Measurements from ENCODE around the gene PGC.
"Not testable (repeated sequence)": the region's sequence is repeated elsewhere in the genome, so short reads cannot be mapped to it uniquely, and the experiment has no call there.

The PGC gene

GRCh38 chr6:41775293-41775882, 28.2 kb upstream of the PGC start:
- no peak for DNase-seq (ENCODE audit: low read depth in 2 of 2)

DNA sequence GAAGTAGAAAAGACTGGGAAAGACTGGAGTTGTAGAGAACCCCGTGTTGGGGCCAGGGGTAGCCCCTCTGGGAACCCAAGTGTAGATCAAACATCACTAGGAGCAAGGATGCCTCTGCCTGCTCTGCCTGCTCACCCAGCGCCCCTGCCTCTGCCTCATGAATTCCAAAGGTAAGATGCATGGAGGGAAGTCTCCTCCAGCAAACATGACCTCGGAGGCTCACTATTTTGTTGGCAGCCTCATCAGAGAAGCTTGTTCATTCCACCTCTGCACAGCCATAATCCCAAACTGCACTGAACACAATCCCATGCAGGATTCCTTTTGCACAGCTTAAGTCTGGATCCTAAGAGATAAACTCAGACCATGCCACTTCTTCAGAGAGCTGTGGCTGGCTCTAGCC, 27.6 kb upstream of the PGC start:
- DNase-seq (ENCODE audit: low read depth in 2 of 2), result no peak

DNA sequence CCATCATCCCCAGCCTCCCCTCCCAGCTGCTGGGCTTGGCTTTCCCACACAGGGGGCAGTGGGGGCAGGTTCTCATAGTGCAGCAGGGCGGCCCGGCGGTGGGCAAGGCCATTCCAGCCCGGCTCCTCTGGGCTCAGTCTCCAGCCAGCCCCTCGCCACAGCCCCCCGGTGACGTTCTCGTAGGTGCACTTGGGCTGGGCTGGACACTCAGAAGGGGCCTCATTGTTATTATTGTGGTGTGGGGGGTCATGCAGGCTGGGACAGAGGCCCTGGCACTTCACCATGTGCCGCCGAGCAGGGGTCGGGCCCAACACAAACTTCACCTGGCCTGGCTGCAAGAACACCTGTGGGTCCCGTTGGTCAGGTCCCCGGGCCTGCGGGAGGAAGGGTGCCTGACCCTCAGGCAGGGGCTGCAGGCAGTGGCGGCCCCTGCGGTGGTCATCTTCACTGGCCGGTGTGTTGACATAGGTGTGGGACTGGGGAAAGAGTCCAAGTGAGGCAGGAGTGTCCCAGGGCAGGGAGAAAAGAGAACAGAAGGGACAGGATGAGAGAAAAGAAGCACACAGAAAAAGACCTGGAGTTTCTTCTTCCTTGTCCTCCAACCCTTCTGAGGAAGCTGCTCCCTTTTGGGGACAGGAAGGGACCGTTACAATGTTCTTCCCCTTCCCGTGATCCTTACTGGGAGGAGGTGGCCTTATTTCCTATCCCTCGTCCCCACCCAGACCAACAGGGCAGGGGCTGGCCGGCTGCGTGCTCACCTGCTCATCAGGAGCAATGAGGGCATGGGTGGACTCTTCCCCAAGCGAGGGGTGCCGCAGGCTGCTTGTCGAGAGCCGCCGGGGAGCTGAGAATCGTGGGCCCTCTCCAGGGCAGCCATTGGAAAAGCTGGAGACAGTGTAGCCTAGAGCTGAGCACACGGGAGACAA, 24.1 kb upstream of the PGC start:
- no peak for DNase-seq (ENCODE audit: low read depth in 2 of 2)

DNA sequence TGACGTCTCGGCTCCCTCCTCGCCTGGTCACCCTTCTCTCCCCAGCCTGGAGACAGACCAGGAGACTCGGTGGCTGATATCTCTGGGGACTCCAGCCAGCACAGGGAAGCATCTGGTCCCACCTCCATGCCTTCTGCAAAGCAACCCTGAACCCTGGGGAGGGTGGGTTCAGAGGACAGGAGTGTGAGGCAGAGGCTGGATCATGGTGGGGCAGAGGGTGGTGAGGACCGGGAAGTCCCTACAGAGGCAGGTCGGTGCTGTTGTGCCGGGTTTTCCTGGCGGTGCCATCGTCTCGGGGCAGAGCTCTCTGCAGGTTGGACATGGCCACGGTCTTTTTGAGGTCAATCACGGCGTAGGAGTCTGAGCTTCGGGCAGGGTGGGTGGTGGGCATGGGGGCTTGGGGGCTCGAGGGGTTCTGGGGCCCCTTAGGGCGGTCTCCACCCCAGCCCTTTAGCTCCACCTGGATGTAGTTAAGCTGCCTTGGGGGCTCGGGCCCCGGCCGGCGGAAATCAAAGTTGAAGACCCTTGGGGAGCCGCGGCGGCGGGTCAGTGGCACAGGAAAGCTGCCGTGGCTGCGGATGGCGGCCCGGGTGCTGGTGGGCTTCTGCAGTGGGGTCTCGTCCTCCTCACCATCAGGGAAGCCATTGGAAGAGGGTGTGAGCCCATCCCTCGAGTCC, 23.3 kb upstream of the PGC start:
- DNase-seq (ENCODE audit: low read depth in 2 of 2), result no peak

GRCh38 chr6:41769376-41769775, 22.2 kb upstream of the PGC start:
- no peak for DNase-seq (ENCODE audit: low read depth in 2 of 2)

DNA sequence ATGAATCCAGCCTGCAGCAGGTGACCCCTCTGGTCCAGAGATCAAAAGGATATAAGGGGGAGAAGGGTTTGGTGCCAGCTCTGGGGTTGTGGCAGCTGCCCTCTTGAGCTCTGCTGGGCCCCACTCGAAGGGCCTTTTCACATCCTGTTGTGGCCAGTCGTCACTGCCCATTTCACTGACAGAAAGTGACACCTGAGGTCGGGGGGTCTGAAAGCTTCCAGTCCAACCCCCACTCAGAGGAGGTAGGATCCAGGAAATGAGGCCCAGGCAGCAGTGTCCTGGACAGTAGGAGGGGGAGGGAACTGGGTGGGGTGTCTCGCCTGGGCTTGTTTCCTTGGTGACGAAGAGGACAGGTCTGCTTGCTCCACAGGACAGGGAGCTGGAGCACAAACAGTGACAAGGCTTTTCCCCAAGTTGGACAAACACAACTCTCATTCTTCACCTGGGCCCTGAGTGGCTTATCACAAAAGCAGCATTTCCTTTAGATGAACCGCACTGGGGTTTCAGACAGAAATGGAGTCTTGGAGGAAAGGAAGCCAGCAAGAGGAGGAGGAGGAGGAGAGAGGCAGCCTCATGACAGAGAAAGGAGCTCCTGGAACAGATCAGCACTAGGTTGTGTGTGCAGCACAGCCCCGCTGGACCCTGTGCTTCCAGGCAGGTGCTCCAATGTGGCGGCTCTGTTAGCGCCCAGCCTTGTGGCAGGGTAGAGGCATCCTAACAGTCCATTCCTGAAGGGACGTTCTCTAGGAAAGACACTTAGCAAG, 21.5 kb upstream of the PGC start:
- no peak for DNase-seq (ENCODE audit: low read depth in 2 of 2)

- no peak for DNase-seq (ENCODE audit: low read depth in 2 of 2)
These were observed 20.1 kb upstream of the PGC start for GRCh38 chr6:41767112-41767833.

GRCh38 chr6:41766043-41766664, 19.0 kb upstream of the PGC start:
- DNase-seq (ENCODE audit: low read depth in 2 of 2), result not testable (repeated sequence)

DNA sequence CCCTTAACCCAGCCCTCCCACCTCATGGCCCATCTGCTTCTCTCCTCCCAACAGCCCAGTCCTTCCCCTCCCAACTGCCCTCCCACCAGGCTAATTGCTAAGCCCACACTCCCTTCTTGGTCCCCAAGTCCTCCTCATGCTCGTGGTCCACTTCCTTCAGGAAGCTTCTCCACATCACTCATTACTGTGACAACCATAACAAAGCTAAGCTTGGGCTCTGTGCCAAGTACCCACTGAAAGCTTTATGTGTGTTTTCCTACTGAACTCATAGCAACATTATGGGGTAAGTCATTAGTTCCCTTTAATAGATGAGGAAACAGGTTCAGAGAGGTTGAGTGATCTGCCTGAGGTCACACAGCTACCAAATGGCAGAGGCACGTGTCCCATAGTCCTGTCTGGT, 16.3 kb upstream of the PGC start:
- DNase-seq (ENCODE audit: low read depth in 2 of 2), result no peak

- no peak for DNase-seq (ENCODE audit: low read depth in 2 of 2)
These were observed 12.8 kb upstream of the PGC start for GRCh38 chr6:41759905-41760579.

DNA sequence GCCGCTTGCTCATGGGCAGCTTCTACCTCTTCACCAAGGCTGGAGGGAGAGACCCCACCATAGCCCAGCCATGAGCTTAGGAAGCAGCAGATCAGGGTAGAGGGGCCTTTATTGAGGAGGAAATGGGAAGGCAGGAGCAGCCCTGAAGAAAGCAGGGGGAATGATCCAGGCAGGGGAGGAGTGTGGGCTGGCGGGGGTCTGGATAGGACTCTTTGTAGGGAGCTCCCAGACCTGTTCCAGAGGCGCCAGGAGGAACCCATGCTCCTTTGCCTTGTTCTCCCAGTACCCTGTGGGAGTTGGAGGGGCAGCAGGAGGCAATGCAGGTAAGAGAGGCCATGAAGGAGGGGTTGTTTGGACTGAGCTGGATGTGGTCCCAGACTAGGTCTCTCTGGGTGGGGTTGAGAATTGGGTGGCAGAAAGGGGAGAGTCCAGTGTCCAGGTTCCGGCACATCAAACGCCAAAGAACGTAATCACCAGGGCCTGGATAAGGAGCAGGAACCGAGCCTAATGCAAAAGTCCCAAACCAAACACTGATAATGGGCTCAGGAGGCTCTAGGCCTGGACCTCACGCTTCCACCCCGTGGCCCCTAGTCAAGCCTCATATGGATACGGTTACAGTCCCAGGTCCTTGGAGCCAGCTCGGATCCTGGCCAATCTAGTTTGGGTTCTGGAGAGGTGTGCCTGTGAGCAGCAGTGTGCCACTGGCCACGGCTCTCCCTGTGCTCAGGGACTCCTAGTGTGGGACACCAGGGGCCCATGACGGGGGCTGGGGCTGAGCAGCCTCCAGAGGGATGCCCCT, 12.1 kb upstream of the PGC start:
- DNase-seq (ENCODE audit: low read depth in 2 of 2), result no peak

DNA sequence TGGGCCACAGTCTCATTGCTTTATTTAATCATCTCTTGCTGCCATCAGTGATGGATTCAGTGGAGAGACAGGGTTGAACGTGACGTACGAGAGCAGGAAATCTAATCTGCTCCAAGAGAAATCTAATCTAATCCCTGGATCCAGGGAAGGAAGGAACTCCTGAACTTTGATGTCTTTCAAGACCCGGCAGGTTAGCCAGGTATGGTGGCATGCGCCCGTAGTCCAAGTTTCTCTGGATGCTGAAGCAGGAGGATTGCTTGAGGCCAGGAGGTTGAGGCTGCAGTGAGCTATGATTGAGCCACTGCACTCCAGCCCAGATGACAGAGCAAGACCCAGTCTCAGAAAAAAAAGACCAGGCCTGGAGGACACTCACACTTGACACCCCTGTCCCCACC, 11.4 kb upstream of the PGC start:
- no peak for DNase-seq (ENCODE audit: low read depth in 2 of 2)

- DNase-seq (ENCODE audit: low read depth in 2 of 2), result no peak
These were observed 10.9 kb upstream of the PGC start for GRCh38 chr6:41757931-41758640.

- no peak for DNase-seq (ENCODE audit: low read depth in 2 of 2)
These were observed 10.1 kb upstream of the PGC start for GRCh38 chr6:41757271-41757670.

GRCh38 chr6:41756354-41756753, 9.2 kb upstream of the PGC start:
- DNase-seq (ENCODE audit: low read depth in 2 of 2), result no peak

DNA sequence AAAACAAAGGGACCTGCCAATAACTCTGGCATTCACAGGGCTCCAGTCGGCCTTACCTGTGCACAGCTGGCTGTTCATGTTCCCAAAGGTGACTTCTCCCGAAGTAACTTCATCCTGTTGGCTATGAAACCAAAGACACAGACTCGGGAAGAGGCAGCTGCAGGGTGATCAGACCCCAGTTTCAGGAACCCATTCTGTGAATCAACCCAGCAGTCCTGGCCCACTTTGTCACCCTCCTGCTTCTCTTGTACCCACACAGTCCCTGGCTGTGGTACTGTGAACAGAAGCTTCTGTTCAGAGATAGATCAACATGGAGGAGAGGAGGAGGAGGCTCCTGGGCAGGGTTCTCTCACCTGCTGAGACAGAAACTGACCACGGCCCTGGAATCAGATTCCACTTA, 8.7 kb upstream of the PGC start:
- DNase-seq (ENCODE audit: low read depth in 2 of 2), result no peak

DNA sequence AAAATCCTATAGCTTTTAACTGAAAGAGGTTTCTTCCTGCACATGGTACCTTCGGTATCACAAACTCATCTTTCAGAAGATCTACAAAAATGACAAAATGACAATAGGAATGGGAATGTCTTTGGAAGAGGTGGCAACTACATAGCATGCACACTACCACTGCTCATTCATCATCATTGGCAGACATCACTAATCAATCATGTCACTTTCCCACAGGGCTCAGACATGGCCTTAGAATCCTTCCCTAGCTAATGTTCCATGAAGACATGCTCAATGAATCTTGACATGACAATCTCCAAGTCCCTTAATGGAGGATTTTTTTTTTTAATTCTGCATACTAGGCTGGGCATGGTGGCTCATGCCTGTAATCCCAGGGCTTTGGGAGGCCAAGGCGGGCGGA, 3.2 kb upstream of the PGC start:
- no peak for DNase-seq (ENCODE audit: low read depth in 2 of 2)

GRCh38 chr6:41748542-41748941, 1.3 kb upstream of the PGC start:
- DNase-seq (ENCODE audit: low read depth in 2 of 2), result no peak

DNA sequence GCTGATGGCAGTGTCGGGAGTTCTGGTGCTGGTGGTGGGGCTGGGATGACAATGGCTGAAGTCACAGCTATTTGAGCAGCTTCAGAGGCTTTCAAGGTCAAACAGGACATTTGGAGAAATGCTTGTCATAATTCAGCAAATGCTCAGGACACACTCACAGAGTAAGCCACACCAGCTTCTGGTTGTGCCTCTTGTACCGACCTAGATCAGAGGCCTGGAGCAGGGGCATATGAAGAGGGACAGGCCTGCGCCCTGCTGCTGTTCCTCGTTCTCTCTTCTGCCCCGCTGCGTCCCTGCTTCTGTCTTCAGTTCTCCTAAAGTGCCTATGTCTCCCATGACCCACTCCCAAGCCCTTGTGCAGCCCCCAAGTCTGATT, 893 bp upstream of the PGC start:
- DNase-seq (ENCODE audit: low read depth in 2 of 2), result no peak
